ENCODE measurements around the gene RFESD. TPM values are rescaled to one million over a fixed set of nuclear protein-coding genes. Genes with fewer than 3 reads are reported as not detected.

RFESD gene
- total RNA-seq, 1 experiment from 2014 or later, result 2.2 TPM

GRCh38 chr5:95600557-95600956 lies 46.0 kb upstream of the RFESD start:
- no TSS peak for BruUV-seq (replicated peaks)
- intact Hi-C loops (cut with micrococcal nuclease; ENCODE audit: unreplicated experiment) (no loop called here), in situ Hi-C loops (cut with HindIII; ENCODE audit: low pct_unique_long_range_greater_than_20kb, low sequenced_read_pairs) (no loop called here)
- TF ChIP-seq TCF7L2 (IDR thresholded peaks at IDR 0.05; ENCODE audit: low read depth, low read length) (no peak), REST (IDR thresholded peaks at IDR 0.05; ENCODE audit: insufficient read depth in 1 of 2, low read depth in 2 of 2, low read length in 1 of 2) (no peak)
- no peak overlapping the region for H3K4me3 ChIP-seq (ENCODE audit: low read depth in 2 of 2, low read length in 2 of 2)
- ChIA-PET CTCF (no interaction called here), POLR2A (no interaction called here)
- DNase-seq (ENCODE audit: low read depth, low spot score) (no peak), ATAC-seq (no peak)
- no peaks in the 10 kb centered on the region for H3K36me3 ChIP-seq (ENCODE audit: control insufficient read depth, insufficient read depth, low read length)
- H3K9me3 ChIP-seq (ENCODE audit: control insufficient read depth, insufficient read depth, low read depth, low read length), result no peaks in the 10 kb centered on the region
- H3K4me1 ChIP-seq (ENCODE audit: control insufficient read depth, insufficient read depth, low read length), result peaks cover 7% of the 10 kb centered on the region
- no peaks in the 10 kb centered on the region for H3K27me3 ChIP-seq (ENCODE audit: control insufficient read depth, insufficient read depth, low read length)
- no peak overlapping the region for H3K27ac ChIP-seq (ENCODE audit: low read length)

- intact Hi-C loops (cut with micrococcal nuclease; ENCODE audit: unreplicated experiment), result no loop called here
- no peak overlapping the region for H3K4me3 ChIP-seq (ENCODE audit: low read depth in 2 of 2, low read length in 2 of 2)
- CTCF ChIA-PET, result no interaction called here
- H3K36me3 ChIP-seq (ENCODE audit: control insufficient read depth, insufficient read depth, low read length), result no peaks in the 10 kb centered on the region
- TF ChIP-seq CTCF (IDR thresholded peaks at IDR 0.05) (no peak), POLR2AphosphoS5 (IDR thresholded peaks at IDR 0.05; ENCODE audit: low read depth, low read length) (no peak), TCF7L2 (IDR thresholded peaks at IDR 0.05; ENCODE audit: low read depth, low read length) (no peak), REST (IDR thresholded peaks at IDR 0.05; ENCODE audit: insufficient read depth in 1 of 2, low read depth in 2 of 2, low read length in 1 of 2) (no peak)
- H3K4me1 ChIP-seq (ENCODE audit: control insufficient read depth, insufficient read depth, low read length), result no peaks in the 10 kb centered on the region
- no peaks in the 10 kb centered on the region for H3K27me3 ChIP-seq (ENCODE audit: control insufficient read depth, insufficient read depth, low read length)
- in situ Hi-C loops (cut with HindIII; ENCODE audit: low pct_unique_long_range_greater_than_20kb, low sequenced_read_pairs), result no loop called here
- no TSS peak for BruUV-seq (replicated peaks)
- DNase-seq (ENCODE audit: low read depth, low spot score) (no peak), ATAC-seq (no peak)
- no peaks in the 10 kb centered on the region for H3K9me3 ChIP-seq (ENCODE audit: control insufficient read depth, insufficient read depth, low read depth, low read length)
- no peak overlapping the region for H3K27ac ChIP-seq (ENCODE audit: low read length)
- POLR2A ChIA-PET, result no interaction called here
Observed at GRCh38 chr5:95605786-95606185, 40.8 kb upstream of the RFESD start.

Data from Panc1 (cell line).